ENCODE measurements around the gene COASY.
"Not testable (repeated sequence)": the region's sequence is repeated elsewhere in the genome, so short reads cannot be mapped to it uniquely, and the experiment has no call there.

The COASY gene

DNA sequence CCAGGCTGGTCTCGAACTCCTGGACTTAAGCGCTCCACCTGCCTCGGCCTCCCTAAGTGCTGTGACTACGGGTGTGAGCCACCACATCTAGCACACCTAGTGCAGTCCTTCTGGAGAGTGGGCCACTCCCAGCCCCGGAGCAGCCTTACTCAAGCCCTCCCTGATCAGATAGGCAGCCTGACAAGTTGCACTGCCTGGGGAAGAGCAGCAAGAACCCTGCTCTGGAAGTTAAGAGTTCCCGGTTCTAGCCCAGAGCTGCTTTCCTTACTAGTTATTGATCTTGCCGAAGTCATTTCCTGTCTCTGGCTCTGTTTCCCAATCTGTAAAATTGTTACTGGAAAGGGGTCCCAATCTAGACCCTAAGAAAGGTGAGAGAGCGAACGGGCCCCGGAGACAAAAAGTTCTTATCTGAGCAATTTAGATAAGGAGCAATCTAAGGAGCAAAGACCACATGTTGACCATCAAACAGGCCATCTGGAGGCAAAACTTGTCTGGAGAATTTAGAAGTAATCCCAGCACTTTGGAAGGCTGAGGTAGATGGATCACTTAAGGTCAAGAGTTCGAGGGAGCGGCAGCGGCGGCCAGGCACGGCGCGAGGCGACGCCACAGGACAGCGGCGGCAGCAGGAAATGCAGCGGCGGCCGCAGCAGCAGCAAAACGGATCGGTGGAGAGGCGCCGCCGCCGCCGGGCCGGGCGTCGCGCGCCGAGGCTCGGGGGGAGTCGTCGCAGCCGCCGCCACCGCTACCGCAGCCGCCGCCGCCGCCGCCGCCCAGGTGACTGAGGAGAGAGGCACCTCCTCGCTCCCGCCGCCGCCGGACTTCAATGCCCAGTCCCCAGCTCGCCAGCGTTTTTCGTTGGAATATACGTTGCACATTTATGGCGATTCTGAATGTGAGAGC lies 30.2 kb upstream of the COASY start:
- DNase-seq = peak; percentile 26 to 58

- DNase-seq = peak in 1 of 2 experiments; percentile 58
Observed at GRCh38 chr17:42535155-42536047, 26.5 kb upstream of the COASY start.

GRCh38 chr17:42536048-42536371 lies 25.9 kb upstream of the COASY start, which contains the start of gene NAGLU:
Gene NAGLU, plus strand, starts transcription at chr17:42536241. Its CDS starts 32 bp downstream, at chr17:42536273.
- DNase-seq = peak; percentile 70 to 97

- DNase-seq = peak; percentile 89 to 95
Observed at GRCh38 chr17:42536372-42537155, 25.4 kb upstream of the COASY start.

GRCh38 chr17:42537156-42537805 lies 24.7 kb upstream of the COASY start:
- DNase-seq = no peak

DNA sequence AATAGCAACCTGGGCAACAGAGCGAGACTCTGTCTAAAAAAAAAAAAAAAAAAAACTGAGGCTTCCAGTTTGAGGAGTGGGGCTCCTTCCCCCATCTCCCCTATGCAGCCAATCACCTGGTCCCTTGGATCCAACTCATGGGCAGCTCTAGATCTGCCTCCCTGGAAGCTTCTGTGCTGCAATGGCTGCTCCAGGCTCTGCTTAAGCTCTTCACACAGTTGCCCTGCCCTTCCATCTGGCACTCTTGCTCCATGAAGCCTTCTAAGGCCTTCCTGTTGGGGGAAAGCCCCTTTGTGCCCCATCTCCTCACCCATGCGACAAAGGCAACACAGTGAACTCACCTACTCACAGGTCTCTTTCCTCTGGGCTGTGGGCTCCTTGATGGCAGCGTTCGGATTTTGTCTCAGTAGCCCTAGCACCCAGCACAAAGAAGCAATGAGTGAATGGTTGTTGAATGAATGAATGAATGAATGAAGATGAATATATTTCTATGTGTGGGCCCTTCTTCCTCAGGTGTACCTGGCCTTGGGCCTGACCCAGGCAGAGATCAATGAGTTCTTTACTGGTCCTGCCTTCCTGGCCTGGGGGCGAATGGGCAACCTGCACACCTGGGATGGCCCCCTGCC lies 24.0 kb upstream of the COASY start:
- peak; percentile 59 to 74 for DNase-seq

GRCh38 chr17:42538482-42538881 lies 23.5 kb upstream of the COASY start:
- no peak for DNase-seq

DNA sequence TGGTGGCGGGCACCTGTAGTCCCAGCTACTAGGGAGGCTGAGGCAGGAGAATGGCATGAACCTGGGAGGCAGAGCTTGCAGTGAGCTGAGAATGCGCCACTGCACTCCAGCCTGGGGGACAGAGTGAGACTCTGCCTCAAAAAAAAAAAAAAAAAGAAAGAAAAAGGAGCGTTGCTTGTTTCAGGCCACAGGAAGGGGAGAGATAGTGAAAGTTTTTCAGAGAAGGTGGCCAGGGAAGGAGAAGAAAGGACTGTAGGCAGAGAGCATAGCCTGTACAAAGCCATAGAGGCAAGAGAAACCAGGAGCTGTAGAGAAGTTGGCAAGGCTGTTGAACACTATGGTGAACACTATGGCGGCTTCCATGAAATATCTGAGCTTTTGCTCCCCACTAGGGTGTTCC lies 21.4 kb upstream of the COASY start:
- not testable (repeated sequence) for DNase-seq

DNA sequence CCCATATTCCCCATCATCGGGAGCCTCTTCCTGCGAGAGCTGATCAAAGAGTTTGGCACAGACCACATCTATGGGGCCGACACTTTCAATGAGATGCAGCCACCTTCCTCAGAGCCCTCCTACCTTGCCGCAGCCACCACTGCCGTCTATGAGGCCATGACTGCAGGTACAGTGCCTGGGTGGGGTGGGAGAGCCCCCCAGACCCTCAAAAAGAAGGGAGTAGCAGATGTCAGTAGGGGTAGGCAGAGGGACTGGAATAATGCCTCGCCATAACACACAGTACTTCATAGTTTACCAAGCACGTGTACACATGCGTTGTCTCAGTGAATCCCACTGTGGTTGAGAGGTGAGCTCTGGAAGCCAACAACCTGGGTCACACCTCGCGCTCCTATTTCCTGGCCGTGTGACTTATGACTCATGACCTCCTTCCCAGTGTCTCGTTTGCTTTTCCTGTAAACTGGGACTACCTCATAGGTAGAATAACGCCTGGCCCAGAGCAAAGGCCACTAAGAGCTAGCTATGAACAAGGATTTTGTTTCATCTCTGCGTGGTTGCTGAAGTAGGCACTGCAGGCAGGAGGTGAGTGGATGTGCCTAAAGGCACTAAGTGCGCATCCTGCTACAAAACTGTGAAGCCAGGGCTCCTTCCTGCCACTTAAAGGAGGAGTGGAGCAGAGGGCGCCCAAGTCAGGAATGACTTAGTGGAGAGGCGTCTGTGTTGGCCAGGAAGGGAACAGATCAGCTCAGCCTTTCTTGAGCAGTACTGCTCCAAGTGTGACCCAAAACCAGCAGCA lies 20.7 kb upstream of the COASY start:
- DNase-seq = no peak

GRCh38 chr17:42543190-42544079 lies 18.5 kb upstream of the COASY start:
- no peak for DNase-seq

- no peak for DNase-seq
Observed at GRCh38 chr17:42544874-42545283, 17.1 kb upstream of the COASY start.

- not testable (repeated sequence) for DNase-seq
Observed at GRCh38 chr17:42545755-42546505, 16.0 kb upstream of the COASY start.

DNA sequence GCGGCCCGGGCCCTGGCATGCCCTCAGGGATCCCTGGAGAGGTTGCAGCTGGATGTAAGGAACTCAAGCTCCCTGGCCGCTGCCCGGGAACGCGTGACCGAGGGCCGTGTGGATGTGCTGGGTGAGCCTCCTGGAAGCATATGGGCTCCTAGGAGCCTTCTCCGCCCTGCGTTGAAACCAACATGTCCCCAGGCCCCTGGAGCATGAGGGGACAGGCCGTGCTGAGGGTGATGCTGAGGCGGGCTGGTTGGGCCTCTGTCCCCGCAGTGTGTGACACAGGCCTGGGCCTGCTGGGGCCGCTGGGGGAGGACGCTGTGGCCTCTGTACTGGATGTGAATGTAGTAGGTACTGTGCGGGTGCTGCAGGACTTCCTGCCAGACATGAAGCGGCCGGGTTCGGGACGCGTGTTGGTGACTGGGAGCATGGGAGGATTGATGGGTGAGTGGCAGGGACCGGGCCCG lies 14.9 kb upstream of the COASY start:
- DNase-seq = no peak

- no peak for DNase-seq
Observed at GRCh38 chr17:42547698-42548069, 14.3 kb upstream of the COASY start.

DNA sequence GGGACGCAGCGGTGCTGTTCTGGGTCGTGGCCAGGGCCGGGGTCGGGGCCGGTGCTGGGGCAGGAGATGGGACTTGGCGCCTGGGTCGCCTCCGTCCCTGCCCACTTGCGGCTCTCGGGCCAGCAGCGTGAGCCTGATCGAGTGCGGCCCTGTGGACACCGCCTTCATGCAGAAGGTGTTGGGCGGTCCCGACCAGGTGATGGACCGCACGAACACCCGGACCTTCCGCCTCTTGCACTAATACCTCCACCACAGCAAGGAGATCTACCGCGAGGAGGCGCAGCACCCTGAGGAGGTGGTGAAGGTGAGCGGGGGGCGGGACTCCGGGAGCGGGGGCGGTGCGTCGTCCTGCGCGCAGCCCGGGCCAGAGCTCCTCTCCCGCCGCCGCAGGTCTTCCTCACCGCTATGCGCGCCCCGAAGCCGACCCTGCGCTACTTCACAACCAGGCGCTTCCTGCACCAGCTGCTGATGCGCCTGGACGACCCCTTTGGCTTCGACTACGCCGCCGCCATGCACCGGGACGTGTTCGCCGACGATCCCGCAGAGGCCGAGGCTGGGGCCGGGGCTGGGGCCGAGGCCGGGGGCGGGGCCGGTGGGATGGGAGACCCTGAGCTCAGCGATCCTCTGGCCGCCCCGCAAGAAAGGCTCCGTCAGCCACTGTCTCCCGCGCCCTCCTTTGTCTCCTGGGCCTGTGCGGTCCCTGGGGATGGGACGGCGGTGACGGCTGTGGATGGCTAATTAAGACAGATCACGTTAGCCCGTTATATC lies 13.7 kb upstream of the COASY start:
- peak; percentile 64 to 76 for DNase-seq

DNA sequence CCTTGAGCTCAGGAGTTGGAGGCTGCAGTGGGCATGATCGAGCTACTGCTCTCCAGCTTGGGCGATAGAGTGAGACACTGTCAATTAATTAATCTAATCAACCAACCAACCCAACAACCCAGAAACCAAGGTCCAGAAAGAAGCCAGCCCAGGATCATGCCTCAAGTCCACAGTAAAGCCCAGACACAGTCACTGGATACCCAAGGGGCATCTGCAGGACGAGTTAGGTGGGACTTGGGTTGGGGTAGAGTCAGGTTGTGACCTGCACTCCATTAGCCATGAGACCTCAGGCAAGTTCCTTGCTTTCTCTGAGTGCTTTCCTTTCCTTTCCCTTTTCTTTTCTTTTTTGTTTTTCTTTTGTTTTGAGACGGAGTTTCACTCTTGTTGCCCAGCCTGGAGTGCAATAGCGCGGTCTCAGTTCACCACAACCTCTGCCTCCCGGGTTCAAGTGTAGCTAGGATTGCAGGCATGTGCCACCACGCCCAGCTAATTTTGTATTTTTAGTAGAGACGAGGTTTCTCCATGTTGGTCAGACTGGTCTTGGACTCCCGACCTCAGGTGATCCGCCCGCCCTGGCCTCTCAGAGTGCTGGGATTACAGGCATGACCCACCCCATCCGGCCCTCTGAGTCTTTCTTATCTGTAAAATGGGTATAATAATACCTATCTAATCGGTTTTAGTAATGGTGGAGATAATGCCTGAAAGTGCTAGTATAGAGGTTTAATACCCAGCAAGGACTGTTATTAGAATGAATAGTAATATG lies 12.8 kb upstream of the COASY start:
- no peak for DNase-seq

GRCh38 chr17:42552736-42553135 lies 9.2 kb upstream of the COASY start, which contains the start of gene HSD17B1:
Gene HSD17B1, plus strand, starts transcription at chr17:42552923. Its CDS starts 11 bp downstream, at chr17:42552934.
- not testable (repeated sequence) for DNase-seq
